Left hindlimb (tissue), 1 donor: ENCODE data around the gene ZBTB17.
A peak's percentile ranks its signal among the peaks of the same experiment; 100 is the strongest.
"Not testable (repeated sequence)": the region's sequence is repeated elsewhere in the genome, so short reads cannot be mapped to it uniquely, and the experiment has no call there.

Experiments used
- DNase-seq: peaks from one replicate; pipeline ENCODE4 v3.0.0-alpha.2; 2018

The ZBTB17 gene

DNA sequence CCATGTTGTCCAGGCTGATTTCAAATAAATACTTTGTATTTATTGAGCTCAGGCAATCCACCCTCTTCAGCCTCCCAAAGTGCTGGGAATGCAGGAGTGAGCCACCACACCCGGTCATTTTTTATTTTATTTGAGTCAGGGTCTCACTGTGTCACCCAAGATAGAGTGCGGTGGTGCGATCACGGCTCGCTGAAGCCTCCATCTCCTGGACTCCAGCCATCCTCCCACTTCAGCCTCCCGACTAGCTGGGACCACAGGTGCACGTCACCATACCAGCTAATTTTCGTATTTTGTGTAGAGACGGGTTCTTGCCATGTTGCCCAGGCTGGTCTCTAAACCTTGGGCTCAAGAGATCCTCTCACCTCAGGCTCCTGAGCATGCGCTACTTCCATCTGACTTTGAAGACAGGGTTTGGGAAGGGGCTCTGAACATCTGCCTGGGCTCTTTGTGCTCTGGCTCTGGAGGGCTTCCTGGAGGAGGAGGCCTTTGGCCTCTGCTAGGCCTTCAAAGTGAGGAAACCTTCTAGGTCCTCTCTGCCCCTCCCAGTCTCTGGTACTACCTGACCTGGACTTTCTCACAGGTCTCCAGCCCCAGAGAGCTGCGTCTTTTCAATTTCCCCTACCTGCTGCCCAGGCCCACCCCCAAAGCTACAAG, 36.2 kb upstream of the ZBTB17 start:
- no peak for DNase-seq

DNA sequence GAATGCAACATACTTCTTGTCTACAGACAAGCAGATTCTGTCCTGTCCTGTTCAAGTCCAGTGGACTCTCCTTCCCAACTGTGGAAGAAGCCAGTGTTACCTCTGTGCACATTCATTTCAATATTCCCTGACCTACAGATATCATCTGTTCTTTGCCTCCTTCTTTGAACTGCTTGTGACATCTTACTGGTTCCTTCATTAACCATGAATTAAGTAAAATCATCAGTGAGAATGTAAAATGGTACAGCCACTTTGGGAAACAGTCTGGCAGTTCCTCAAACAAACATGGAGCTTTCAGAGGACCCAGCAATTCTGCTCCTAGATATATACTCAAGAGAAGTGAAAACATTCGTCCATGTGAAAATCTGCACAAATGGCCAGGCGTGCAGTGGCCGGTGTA, 34.9 kb upstream of the ZBTB17 start:
- DNase-seq, result no peak

DNA sequence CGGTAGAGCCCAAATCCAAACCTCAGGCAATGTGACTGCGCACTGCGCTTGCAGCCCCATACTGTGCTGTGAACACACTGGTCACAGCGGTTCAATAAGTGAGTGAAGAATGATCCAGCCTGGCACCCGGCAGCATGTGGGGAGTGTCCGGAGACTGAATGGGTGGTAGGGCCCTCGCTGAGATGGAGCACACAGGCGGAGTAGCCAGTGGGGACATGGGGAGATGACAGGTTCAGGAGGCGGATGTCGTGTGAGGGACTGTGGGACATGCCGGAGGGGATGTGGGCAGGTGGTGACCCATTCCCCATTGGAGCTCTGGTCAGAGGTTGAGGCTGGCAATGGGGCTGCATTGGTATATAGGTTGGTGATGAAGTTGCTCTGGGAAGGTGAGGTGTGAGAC, 33.8 kb upstream of the ZBTB17 start:
- DNase-seq, result no peak

DNA sequence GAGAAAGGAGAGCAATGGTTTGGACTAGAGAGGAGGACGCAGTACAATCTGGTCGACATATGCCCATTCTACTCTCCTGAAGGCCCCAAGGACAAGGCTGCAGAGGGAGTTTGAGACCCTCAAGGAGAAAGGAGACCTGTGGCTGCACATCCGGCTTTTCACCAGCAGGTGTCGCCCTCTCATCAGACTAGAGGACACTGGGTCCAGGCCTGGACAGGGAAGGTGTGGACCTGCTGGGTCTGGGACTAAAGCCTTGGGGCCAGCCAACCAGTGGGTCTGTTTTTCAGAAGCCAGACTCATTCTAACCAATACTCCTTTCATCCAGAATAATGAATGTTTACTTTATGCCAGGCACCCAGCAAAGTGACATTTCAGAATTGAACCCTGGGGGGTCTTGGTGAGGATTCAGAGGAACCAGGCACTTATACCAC, 33.1 kb upstream of the ZBTB17 start:
- peak; percentile 84 for DNase-seq

DNA sequence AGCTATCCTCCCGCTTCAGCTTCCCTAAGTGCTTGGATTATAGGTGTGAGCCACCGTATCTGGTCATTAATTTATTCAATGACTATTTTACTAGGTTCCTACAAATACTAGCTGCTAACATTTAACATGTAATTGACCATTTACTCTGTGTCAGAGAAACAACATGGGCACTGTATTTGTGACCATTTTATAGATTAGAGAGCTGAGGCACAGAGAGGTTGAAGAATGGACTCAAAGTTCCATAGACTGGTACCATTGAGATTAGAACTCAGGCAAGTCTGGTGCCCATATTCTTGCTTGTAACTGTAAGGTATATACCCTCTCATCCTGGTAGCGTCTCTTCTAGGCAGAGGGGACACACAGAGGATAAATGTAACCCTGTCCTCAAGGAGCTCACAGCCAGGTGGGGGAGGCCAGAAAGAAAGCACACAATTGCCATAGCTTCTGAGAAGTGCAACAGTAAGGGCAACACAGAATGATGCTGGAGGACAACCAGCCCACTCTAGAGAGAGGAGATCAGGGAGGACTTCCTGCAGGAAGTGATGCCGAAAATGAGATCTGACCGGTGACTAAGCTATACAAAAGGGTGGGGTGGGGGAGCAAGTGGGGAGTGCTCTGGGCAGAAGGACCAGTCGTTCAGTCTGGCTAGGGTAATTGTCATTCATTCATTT, 31.9 kb upstream of the ZBTB17 start:
- no peak for DNase-seq

DNA sequence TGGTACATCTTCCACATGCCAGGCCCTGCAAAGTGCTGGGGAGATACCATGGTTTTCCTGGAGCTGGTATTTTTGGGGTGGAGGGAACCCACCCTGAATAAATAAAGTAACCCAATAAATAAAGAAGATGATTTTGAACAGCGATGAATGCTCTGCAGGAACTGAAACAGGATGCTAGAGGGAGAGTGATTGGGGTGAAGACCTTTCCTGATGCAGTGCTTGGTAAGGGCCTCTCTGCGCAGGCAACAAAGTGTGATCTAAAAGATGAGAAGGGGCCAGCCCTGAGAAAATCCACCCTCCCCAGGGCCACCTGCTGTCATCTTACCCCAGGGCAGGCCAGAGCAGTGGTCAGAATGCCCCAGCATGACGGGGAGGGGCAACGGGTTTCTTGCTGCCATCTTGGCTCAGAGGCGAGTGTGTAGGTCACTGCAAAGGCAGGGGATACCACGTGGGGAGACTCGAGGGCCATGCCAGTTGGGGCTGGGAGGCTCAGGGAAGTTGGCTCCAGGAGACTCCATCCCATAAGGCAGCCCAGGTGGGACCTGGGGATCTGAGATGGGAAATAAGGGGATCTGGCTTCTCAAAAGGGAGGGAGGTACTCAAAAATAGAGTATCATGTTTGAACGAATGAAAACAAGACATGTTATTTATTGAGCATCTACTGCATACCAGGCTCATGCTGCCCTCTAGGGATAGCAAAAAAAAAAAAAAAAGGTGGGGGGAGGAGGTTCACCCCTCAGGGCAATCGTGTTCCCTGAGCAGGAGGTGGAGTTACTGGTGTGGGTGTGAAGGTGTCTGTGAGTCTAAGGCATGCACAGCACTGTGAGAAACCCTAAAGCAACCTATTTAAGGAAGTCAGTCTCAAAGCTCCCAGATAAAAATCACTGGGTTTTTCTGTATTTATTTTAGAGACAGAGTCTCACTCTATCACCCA, 30.9 kb upstream of the ZBTB17 start:
- no peak for DNase-seq

DNA sequence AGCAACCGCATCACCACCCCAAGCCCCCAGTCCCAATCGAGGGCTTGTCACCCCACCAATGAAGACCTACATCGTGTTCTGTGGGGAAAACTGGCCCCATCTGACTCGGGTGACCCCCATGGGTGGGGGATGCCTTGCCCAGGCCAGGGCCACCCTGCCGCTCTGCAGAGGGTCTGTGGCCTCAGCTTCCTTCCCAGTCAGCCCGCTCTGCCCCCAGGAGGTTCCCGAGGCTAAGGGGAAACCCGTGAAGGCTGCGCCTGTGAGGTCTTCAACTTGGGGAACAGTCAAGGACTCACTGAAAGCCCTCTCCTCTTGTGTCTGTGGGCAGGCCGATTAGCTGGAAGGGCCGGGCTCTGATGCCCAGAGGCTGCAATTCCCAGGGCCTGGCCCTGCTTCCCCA, 30.1 kb upstream of the ZBTB17 start:
- DNase-seq, result no peak

DNA sequence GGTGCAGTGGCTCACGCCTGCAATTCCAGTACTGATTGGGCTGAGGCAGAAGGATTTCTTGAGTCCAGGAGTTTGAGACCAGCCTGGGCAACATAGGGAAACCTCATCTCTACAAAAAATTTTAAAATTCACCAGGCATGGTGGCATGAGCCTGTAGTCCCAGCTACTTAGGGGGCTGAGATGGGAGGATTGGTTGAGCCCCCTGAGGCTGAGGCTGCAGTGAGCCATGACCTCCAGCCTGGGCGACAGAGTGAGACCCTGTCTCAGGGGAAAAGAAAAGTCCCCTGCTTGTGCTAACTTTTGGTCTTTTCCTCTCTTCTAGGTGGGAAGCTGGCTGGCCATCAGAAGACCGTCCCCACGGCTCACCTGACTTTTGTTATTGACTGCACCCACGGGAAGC, 29.7 kb upstream of the ZBTB17 start:
- no peak for DNase-seq

DNA sequence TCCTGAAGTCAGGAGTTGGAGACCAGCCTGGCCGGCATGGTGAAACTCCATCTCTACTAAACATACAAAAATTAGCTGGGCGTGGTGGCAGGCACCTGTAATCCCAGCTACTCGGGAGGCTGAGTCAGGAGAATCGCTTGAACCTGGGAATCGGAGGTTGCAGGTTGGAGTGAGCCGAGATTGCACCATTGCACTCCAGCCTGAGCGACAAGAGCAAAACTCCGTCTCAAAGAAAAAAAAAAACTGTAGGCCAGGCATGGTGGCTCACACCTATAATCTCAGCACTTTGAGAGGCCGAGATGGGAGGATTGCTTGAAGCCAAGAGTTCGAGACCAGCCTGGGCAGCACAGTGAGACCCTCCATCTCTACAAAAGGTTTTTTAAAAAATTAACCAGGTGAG, 25.4 kb upstream of the ZBTB17 start:
- not testable (repeated sequence) for DNase-seq

DNA sequence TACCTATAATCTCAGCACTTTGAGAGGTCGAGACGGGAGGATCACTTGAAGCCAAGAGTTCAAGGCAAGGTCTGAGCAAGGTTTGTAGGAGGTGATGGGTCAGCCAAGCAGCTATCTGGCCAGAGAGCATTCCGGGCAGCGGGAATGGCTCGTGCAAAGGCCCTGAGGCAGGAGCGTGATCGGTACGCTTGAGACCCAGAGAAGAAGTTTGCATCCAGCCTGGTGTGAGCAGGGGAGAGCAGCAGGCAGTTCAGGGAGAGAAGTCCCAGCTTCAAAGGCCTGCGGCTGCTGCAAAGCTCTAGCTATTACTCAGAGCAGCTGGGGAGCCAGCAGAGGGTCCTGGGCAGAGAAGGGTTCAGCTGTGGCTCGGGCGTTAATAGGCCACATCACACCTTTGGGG, 23.0 kb upstream of the ZBTB17 start:
- no peak for DNase-seq

DNA sequence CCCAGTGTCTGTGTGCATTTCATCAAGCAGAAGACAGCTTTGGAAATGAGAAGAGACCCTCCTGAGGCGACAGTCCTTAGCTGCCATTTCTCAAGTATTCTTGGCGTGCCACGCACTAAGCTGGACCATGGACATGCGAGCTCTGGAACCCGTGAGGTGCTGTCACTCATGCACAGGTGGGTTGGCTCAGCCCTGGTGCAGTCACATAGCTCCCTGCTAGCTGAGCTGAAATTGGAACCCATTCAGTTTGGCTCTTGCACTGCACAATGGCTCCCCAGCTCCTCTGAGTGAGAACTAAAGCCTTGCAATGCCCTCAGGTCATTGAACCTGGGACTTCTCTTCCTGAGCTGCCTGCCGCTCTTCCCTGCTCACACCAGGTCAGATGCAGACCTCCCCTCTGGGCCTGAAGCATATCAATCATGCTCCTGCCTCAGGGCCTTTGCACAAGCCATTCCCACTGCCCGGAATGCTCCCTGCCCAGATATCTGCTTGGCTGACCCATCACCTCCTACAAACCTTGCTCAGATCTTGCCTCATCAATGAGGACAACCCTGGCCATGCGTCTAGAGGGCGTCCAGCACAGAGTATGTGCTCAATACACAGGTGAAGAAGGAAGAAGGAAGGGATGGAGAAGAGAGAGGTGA, 21.9 kb upstream of the ZBTB17 start:
- no peak for DNase-seq

DNA sequence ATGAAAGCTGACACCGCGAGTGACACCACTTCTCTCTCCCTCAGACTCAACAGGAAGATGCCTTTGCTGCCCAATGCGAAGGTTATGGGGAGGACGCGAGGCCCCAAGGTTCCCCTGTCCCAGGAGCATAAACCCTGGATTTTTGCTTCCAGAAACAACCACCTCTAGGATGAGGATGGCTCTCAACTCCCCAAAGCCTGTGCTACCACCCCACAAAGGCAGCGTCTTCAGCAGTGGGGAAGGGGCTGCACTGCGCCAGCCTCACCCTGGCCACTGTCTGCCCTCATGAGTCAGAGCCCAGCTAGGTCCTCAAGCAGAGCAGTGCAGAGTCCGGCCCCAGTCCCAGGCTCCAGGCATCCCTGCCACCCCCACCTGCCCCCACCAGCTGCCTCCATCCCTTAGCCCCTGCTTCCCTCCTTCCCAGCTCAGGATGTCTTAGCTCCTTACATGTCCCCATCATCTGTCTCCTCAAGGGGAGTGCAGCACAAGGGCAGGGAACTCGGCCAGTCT, 21.2 kb upstream of the ZBTB17 start:
- DNase-seq, result no peak

DNA sequence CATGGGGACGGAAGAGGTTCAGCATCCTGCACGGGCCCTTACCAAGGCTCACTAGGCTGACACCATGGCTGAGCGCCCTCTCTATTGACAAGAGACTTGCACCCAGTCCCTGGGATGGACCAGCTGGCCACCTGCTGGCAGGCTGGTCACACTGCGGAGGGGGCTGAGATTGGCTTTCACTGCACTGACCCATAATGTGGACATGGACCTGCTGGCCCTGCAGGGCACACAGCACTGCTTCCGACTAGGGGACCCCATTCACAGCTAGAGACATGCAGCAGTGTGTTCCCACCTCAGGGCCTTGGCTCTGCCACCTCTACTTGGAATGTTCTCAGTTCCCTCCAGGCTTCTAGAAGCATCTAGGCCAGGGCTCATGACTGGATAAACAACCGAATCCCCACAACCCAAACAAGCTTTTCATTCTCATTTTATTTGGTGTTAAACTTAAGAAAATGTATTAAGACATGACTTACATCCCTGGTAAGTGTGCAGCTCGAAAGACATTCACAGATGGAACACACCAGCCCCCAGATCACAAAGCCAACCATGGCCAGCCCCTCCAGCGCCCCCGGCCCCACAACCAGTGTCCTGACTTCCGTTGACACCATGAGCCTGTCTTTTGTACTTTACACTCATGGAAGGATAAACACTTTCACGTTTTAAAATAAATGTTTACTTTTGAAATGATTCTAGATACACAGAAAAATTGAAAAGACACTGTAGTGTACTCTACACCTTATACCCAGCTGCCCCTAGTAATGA, 18.9 kb upstream of the ZBTB17 start:
- DNase-seq, result no peak

DNA sequence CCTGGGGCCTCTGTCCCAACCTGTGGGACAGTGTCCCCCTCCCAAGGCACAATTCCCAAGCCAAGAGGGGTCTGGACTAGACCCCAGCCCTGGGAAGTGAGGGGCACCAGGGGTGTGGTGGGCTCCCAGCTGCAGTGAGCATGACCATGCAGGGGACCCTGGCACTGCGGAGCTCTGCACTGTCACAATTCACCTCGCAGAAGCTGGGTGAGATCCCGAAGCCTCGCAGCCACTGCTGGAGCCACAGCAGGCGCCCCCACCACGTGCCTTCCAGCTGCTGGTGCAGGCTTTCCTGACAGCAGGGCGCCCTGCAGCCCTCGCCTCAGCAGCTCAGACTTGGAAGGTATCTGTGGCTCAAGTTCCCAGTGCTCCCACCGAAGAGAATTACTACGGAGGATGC, 18.2 kb upstream of the ZBTB17 start:
- no peak for DNase-seq

DNA sequence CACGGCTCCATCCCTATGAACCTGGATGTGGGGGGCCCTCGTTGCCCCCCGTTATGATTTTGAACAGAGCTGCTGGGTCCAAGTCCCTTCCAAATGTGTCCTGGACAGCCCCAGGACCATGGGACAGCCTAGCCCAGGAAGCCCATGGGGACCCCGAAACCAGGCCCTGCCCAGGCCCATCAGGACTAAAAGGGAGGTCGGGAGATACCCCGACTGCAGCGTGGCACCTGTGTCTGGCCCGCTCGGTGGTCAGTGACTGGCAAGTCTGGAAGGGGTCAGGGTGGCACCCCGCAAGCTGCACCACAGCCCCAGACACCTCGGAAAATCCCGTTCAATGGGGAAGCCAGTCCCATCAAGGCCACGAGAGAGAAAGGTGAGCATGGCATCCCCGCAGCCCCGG, 17.8 kb upstream of the ZBTB17 start:
- no peak for DNase-seq

DNA sequence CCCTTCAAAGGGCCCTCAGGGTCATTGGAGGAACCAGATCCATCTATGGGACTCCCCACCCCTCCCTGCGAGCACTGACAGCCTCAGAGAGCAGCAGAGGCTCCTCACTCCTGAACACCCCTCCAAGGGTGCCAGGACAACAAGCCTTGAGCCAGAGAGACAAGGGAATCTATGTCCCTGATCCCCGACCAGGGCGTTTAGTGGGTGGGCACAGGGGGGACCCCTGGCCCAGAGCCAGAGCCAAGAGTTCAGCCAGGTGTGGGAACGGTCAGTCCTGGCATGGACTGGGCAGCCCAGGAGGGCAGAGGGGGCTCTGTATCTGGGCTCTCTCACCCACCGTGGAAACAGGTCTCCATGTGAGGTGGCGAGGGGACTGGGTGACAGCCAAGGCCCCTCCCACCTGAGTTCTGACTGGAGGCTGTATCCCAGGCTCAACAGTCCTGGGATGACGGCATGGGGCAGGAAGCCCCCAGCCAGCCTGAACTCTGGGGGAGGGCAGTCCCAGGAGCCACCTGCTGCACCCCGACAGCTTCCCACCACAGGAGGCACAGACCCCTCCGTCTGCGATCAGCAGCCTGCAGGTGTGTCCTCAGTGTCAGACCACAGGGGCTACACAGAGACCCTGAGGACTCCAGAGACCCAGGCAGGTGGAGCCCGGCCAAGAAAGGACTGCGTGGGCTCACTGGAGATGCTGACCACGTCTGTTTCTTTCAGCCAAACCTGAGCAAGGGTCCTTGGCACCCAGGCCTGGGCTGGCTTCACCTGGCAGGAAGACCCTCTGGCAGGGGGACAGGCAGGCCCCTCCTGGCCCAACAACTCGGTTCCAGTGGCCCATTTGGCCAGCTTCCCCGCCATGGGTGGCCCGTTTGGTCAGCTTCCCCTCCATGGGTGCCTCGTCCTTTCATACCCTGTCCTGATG, 16.9 kb upstream of the ZBTB17 start:
- no peak for DNase-seq

DNA sequence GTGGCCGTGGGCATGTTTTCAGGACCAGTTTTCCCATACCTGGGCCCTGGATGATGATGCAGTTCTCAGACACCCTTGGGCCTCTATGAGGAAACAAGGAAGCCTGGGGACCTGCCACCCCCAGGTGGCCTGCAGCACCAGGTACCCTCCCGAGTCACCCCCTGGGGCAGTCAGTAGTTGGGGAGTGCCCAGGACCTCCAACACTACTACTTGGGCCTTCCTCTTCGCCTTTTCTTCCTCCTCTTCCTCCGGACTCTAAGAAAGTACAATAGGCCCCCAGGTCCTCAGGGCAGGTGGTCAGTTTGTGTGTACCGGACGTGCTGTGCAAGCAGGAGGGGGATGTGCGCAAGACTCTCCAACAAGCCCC, 16.3 kb upstream of the ZBTB17 start:
- DNase-seq, result no peak

DNA sequence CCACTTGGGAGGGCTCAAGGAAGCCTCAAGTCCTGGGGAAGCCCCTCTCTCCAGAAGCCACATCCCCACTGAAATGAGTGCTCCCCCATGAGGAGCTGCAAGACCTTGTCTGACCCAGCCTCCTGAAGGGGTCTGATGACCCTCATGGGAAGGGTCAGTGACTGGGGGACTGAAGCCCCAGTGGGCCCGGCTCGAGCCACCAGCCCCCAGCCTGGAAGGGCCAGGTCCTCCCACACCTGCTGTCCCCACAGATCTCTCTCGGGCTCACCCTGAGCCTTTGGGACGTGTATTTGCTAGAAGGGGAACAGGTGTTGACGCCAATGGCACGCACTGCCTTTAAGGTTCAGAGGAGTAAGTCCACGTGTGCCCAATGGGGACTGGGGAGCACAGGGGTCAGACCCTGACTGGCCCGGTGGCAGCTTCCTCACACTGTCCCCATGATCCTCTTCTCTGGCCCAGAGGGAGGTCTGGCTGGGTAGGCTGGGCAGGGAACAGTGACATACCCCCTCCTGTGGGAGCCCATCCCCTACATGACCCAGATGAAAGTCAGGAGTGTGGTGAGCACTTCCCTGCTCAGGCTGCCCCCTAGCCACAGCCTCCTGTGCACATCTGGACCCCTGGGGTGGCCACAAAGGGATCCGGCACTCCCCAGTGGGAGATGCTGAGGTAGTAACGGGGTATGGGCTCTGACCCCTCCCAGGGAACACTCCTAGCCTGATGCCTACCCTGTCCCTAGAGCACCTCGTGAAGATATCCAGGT, 15.7 kb upstream of the ZBTB17 start:
- no peak for DNase-seq

DNA sequence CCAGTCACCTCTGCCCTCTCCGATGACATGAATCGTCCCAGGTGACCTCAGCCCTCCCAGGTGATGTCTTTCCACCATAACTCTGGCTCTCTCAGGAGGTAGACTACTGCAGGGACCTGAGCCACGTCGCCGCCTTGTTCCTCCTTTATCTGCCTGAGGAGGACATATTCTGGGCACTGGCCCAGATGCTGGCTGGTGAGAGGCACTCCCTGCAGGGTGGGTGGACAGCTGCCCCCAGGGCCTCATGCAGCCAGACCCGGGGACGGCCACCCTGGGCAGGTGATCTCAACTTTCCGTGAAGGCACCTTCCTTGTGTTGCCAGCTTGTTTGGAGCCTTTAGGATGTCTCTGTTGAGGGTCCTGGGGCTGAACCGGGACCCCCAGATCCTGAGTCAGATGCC, 13.9 kb upstream of the ZBTB17 start:
- DNase-seq, result no peak
